MM.1S (cell line): ENCODE data around the gene ITPRIP.

Experiments
- DNase-seq: peaks from one replicate; pipeline ENCODE4 v3.0.0-alpha.2; 2015
- H2AFZ ChIP-seq: fragments of 300-600 bp; sonication (generic); 2 replicates; pipeline ENCODE4 v1.6.0; 2016; ENCODE audit warnings: antibody characterized with exemption, low read length
- H3F3A ChIP-seq: fragments of 300-600 bp; sonication (generic); 2 replicates; pipeline ENCODE4 v1.6.1; 2016; ENCODE audit warnings: mild to moderate bottlenecking, antibody characterized with exemption, low read length, moderate library complexity, mixed read lengths; ENCODE audit not compliant: insufficient read depth
- H3K27ac ChIP-seq: fragments of 300-600 bp; sonication (generic); 2 replicates; pipeline ENCODE4 v1.5.1; 2016; ENCODE audit warnings: mild to moderate bottlenecking, low read length
- H3K27me3 ChIP-seq: fragments of 300-600 bp; sonication (generic); replicated peaks from 2 replicates; pipeline ENCODE4 v1.6.0; 2016; ENCODE audit warnings: low read length; ENCODE audit not compliant: insufficient read depth
- H3K36me3 ChIP-seq: fragments of 300-600 bp; sonication (generic); replicated peaks from 2 replicates; pipeline ENCODE4 v1.6.1; 2016; ENCODE audit warnings: mild to moderate bottlenecking, low read length, mixed read lengths; ENCODE audit not compliant: insufficient read depth
- H3K4me1 ChIP-seq: fragments of 300-600 bp; sonication (generic); 2 replicates; pipeline ENCODE4 v1.6.1; 2016; ENCODE audit warnings: low read length, mixed read lengths
- H3K4me2 ChIP-seq: fragments of 300-600 bp; sonication (generic); 2 replicates; pipeline ENCODE4 v1.6.0; 2016; ENCODE audit warnings: low read depth, low read length
- H3K4me3 ChIP-seq: fragments of 300-600 bp; sonication (generic); 2 replicates; pipeline ENCODE4 v1.5.1; 2016; ENCODE audit warnings: low read length, mixed read lengths
- H3K79me2 ChIP-seq: fragments of 300-600 bp; sonication (generic); 2 replicates; pipeline ENCODE4 v1.6.1; 2016; ENCODE audit warnings: mixed run types, low read length, mixed read lengths
- H3K9ac ChIP-seq: fragments of 300-600 bp; sonication (generic); 2 replicates; pipeline ENCODE4 v1.6.1; 2016; ENCODE audit warnings: low read length, mixed read lengths
- H3K9me2 ChIP-seq: fragments of 300-600 bp; sonication (generic); replicated peaks from 2 replicates; pipeline ENCODE4 v1.6.1; 2016; ENCODE audit warnings: mild to moderate bottlenecking, low read length, mixed read lengths; ENCODE audit not compliant: insufficient read depth
- H3K9me3 ChIP-seq: fragments of 300-600 bp; sonication (generic); replicated peaks from 2 replicates; pipeline ENCODE4 v1.6.1; 2016; ENCODE audit warnings: mild to moderate bottlenecking, low read length, mixed read lengths; ENCODE audit not compliant: insufficient read depth
- H4K20me1 ChIP-seq: fragments of 300-600 bp; sonication (generic); 2 replicates; pipeline ENCODE4 v1.6.1; 2016; ENCODE audit warnings: mild to moderate bottlenecking, low read length, moderate library complexity, mixed read lengths; ENCODE audit not compliant: insufficient read depth
- CTCF ChIP-seq: fragments of 300-600 bp; sonication (generic); IDR thresholded peaks from 2 replicates; pipeline ENCODE4 v1.5.1; 2016; ENCODE audit warnings: antibody characterized with exemption, low read length, mixed read lengths
- EZH2 ChIP-seq: fragments of 300-600 bp; sonication (generic); optimal IDR thresholded peaks from 2 replicates; pipeline ENCODE3; 2017; ENCODE audit warnings: low read depth, mild to moderate bottlenecking, antibody characterized with exemption, low read length, mixed read lengths
- EZH2phosphoT487 ChIP-seq: fragments of 300-600 bp; sonication (generic); IDR thresholded peaks from 2 replicates; pipeline ENCODE4 v1.6.1; 2018; ENCODE audit warnings: antibody characterized with exemption, low read length

Gene ITPRIP

GRCh38 chr10:104268713-104269645 is 69.3 kb downstream of the ITPRIP start, which contains the start of gene GSTO2:
Gene GSTO2, plus strand, starts transcription at chr10:104269184. Its CDS starts 5,732 bp downstream, at chr10:104274916.
- DNase-seq, result peak; percentile 99
- H3K36me3 ChIP-seq, result 0 out of 2 replicates have a peak, but pooled peaks cover 4% of the 10 kb centered on the region
- no peaks in the 10 kb centered on the region for H3K9me3 ChIP-seq
- peaks cover 14% of the 10 kb centered on the region for H3F3A ChIP-seq
- H3K9ac ChIP-seq, result peak within 1 kb of the TSS; percentile 89
- H3K9me2 ChIP-seq, result no peaks in the 10 kb centered on the region
- no peaks in the 10 kb centered on the region for H3K27me3 ChIP-seq
- peak within 1 kb of the TSS; percentile 74 for H3K27ac ChIP-seq
- TF ChIP-seq CTCF (no peak), EZH2 (no peak), EZH2phosphoT487 (no peak)
- peak within 1 kb of the TSS; percentile 87 for H2AFZ ChIP-seq
- H3K4me3 ChIP-seq, result peak within 1 kb of the TSS; percentile 91
- peaks cover 47% of the 10 kb centered on the region for H3K79me2 ChIP-seq
- H4K20me1 ChIP-seq, result no peaks in the 10 kb centered on the region
- H3K4me2 ChIP-seq, result peak within 1 kb of the TSS; percentile 84
- H3K4me1 ChIP-seq, result 0 out of 2 replicates have a peak, but pooled peaks cover 9% of the 10 kb centered on the region

DNA sequence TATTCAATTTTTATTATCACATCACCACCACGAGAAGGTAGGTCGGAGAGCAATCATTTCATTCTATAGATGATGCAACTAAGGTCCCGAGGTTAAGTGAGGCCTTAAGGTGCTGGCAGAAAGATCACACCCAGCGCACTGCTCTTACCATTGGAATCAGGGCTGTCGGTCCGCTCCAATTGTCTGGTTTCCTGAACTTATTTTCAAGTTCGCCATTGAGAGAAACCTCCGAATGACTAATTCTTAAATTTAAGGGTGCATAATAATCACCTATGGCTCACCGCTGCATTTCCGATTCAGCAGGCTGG is 69.9 kb downstream of the ITPRIP start:
- Histone ChIP-seq H3K9me2 (no peaks in the 10 kb centered on the region), H3K27me3 (no peaks in the 10 kb centered on the region), H3K9me3 (no peaks in the 10 kb centered on the region), H3K4me1 (0 out of 2 replicates have a peak, but pooled peaks cover 9% of the 10 kb centered on the region), H3F3A (peaks cover 14% of the 10 kb centered on the region), H2AFZ (peak overlapping the region; percentile 61), H3K9ac (peak overlapping the region; percentile 89), H3K36me3 (0 out of 2 replicates have a peak, but pooled peaks cover 6% of the 10 kb centered on the region), H3K4me3 (peak overlapping the region; percentile 91), H3K79me2 (peaks cover 53% of the 10 kb centered on the region), H4K20me1 (no peaks in the 10 kb centered on the region), H3K4me2 (peak overlapping the region; percentile 56), H3K27ac (peak overlapping the region; percentile 74)
- DNase-seq, result no peak
- TF ChIP-seq EZH2, result no peak
- TF ChIP-seq CTCF, result no peak
- TF ChIP-seq EZH2phosphoT487, result no peak

DNA sequence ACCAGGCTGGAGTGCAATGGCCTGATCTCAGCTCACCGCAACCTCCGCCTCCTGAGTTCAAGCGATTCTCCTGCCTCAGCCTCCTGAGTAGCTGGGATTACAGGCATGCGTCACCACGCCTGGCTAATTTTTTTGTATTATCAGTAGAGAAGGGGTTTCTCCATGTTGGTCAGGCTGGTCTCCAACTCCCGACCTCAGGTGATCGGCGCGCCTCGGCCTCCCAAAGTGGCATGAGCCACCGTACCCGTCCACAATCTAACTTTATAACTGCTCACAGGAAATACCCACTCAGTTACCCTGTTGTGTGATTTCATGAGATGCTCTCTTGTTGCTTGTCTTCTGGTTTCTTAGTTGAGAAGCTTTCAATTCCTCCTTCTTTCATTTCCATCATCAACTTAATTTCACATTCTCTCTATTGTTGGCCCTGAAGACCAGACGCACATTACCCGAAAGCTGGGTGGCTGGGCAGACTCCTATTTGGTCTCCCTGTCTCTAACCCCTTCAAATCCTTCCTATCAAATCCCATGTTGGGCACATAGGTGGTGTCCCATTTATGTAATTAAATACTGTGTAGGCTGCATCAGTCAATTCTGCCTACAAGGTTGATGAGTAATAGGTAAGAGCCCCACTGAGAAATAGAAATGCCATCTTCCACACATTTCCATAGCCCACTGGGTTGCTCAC is 70.4 kb downstream of the ITPRIP start:
- Histone ChIP-seq H3K9me3 (no peaks in the 10 kb centered on the region), H3K27me3 (no peaks in the 10 kb centered on the region), H3K27ac (peak overlapping the region; percentile 74; the same call in 1 of the 2 replicates), H3F3A (peaks cover 14% of the 10 kb centered on the region), H3K9me2 (no peaks in the 10 kb centered on the region), H2AFZ (no peak overlapping the region), H3K9ac (peak overlapping the region; percentile 89), H3K4me3 (peak overlapping the region; percentile 91), H3K4me2 (peak overlapping the region; percentile 56), H4K20me1 (no peaks in the 10 kb centered on the region), H3K79me2 (peaks cover 56% of the 10 kb centered on the region), H3K4me1 (0 out of 2 replicates have a peak, but pooled peaks cover 9% of the 10 kb centered on the region), H3K36me3 (0 out of 2 replicates have a peak, but pooled peaks cover 11% of the 10 kb centered on the region)
- no peak for DNase-seq
- TF ChIP-seq CTCF (no peak), EZH2phosphoT487 (no peak), EZH2 (no peak)
